Hindlimb muscle (tissue), 1 donor: ENCODE measurements around the gene AREG. TPM values are rescaled to one million over a fixed set of nuclear protein-coding genes. Genes with fewer than 3 reads are reported as not detected.

Experiments used
- polyA plus RNA-seq: library from polyadenylated mRNA; unstranded; fragments of 120-200 nt; gene quantifications from one replicate; pipeline ENCODE4 v1.2.1, GENCODE V29; 2013; ENCODE audit not compliant: insufficient read length

AREG gene
- polyA plus RNA-seq, 1 donor: 0.21 TPM

Other genes starting within 250 kb of the AREG start
- gene EPGN, start 136.7 kb upstream of the AREG start, polyA plus RNA-seq: not detected
- gene EREG, start 80.0 kb upstream of the AREG start, polyA plus RNA-seq: 0.10 TPM